Neural crest cell (in vitro differentiated cells): ENCODE measurements around the gene PVALEF. TPM values are rescaled to one million over a fixed set of nuclear protein-coding genes. Genes with fewer than 3 reads are reported as not detected.
"Not testable (repeated sequence)": the region's sequence is repeated elsewhere in the genome, so short reads cannot be mapped to it uniquely, and the experiment has no call there.

Source experiments
- DNase-seq: peaks from one replicate; pipeline ENCODE4 v3.0.0; 2021; ENCODE audit warnings: low read depth, mixed read lengths, low spot score
- H3K27ac Mint-ChIP-seq: one replicate; pipeline ENCODE4 v1.8.0; 2021; ENCODE audit warnings: mild to moderate bottlenecking, mixed read lengths; ENCODE audit not compliant: unreplicated experiment
- H3K27me3 Mint-ChIP-seq: 2 replicates; pipeline ENCODE4 v1.8.0; 2021; ENCODE audit warnings: low read depth, mild to moderate bottlenecking, mixed read lengths
- H3K36me3 Mint-ChIP-seq: 2 replicates; pipeline ENCODE4 v1.8.0; 2021; ENCODE audit warnings: low read depth, mild to moderate bottlenecking, mixed read lengths
- H3K4me1 Mint-ChIP-seq: 2 replicates; pipeline ENCODE4 v1.8.0; 2021; ENCODE audit warnings: mixed read lengths
- H3K4me3 Mint-ChIP-seq: one replicate; pipeline ENCODE4 v1.8.0; 2021; ENCODE audit warnings: mild to moderate bottlenecking, mixed read lengths
- H3K9me3 Mint-ChIP-seq: 2 replicates; pipeline ENCODE4 v1.8.0; 2021; ENCODE audit warnings: mixed read lengths
- total RNA-seq: library from RNA; stranded (reverse); gene quantifications from 2 replicates; pipeline ENCODE4 v1.2.1, GENCODE V29; 2021
- TF ChIP-seq, protein P1 (sequence below): fragments of 200-600 bp; sonication (generic); conservative IDR thresholded peaks from 2 replicates; pipeline ENCODE4 v1.5.0; 2021; ENCODE audit warnings: antibody characterized with exemption, mild to moderate bottlenecking

PVALEF gene
- total RNA-seq, 1 donor from 2014 or later, result not detected

GRCh38 chr17:81148986-81149533, 16.2 kb upstream of the PVALEF start:
- Mint-ChIP-seq H3K9me3 (no peaks in the 10 kb centered on the region), H3K27me3 (no peaks in the 10 kb centered on the region), H3K4me3 (no peak overlapping the region), H3K27ac (no peak overlapping the region), H3K36me3 (no peaks in the 10 kb centered on the region), H3K4me1 (peaks cover 3% of the 10 kb centered on the region)
- TF ChIP-seq, protein P1, sequence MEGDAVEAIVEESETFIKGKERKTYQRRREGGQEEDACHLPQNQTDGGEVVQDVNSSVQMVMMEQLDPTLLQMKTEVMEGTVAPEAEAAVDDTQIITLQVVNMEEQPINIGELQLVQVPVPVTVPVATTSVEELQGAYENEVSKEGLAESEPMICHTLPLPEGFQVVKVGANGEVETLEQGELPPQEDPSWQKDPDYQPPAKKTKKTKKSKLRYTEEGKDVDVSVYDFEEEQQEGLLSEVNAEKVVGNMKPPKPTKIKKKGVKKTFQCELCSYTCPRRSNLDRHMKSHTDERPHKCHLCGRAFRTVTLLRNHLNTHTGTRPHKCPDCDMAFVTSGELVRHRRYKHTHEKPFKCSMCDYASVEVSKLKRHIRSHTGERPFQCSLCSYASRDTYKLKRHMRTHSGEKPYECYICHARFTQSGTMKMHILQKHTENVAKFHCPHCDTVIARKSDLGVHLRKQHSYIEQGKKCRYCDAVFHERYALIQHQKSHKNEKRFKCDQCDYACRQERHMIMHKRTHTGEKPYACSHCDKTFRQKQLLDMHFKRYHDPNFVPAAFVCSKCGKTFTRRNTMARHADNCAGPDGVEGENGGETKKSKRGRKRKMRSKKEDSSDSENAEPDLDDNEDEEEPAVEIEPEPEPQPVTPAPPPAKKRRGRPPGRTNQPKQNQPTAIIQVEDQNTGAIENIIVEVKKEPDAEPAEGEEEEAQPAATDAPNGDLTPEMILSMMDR, result no peak
- DNase-seq, result no peak

- no peak for DNase-seq
- TF ChIP-seq, protein P1, result no peak
- Mint-ChIP-seq H3K27me3 (no peaks in the 10 kb centered on the region), H3K36me3 (no peaks in the 10 kb centered on the region), H3K27ac (no peak overlapping the region), H3K4me3 (no peak overlapping the region), H3K9me3 (no peaks in the 10 kb centered on the region), H3K4me1 (peaks cover 3% of the 10 kb centered on the region)
These were observed 14.8 kb upstream of the PVALEF start for GRCh38 chr17:81150377-81151077.

GRCh38 chr17:81151278-81151677, 14.0 kb upstream of the PVALEF start:
- Mint-ChIP-seq H3K27ac (no peak overlapping the region), H3K27me3 (no peaks in the 10 kb centered on the region), H3K9me3 (no peaks in the 10 kb centered on the region), H3K36me3 (no peaks in the 10 kb centered on the region), H3K4me3 (no peak overlapping the region), H3K4me1 (peaks cover 3% of the 10 kb centered on the region)
- DNase-seq, result no peak
- TF ChIP-seq, protein P1, result no peak

- TF ChIP-seq, protein P1, result no peak
- H3K4me1 Mint-ChIP-seq, result peaks cover 3% of the 10 kb centered on the region
- no peak overlapping the region for H3K27ac Mint-ChIP-seq
- H3K4me3 Mint-ChIP-seq, result no peak overlapping the region
- DNase-seq, result no peak
- no peaks in the 10 kb centered on the region for H3K36me3 Mint-ChIP-seq
- no peaks in the 10 kb centered on the region for H3K9me3 Mint-ChIP-seq
- no peaks in the 10 kb centered on the region for H3K27me3 Mint-ChIP-seq
These were observed 12.9 kb upstream of the PVALEF start for GRCh38 chr17:81152288-81152828.

DNA sequence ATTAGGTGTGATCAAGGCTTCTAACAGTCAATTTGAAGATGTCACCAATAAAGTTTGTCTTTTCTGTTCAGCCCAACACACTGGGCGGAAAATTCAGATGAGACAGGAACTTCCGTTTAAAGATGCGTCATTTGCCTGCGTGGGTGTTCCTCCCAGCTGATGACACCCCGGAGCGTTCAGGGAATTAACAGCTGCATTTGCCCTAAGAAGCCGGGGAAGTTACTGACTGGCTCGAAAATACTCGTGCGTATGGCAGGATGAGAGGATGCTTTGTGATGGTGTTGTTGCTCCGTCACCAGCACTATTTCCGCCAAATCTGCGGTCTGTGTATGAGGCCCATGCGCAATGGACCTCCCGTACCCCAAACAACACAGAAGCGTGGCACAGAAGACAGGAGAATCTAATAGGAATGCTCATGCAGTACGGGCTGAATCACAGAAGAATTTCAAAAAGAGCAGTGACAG, 11.9 kb upstream of the PVALEF start:
- peaks cover 3% of the 10 kb centered on the region for H3K4me1 Mint-ChIP-seq
- H3K4me3 Mint-ChIP-seq, result no peak overlapping the region
- no peaks in the 10 kb centered on the region for H3K27me3 Mint-ChIP-seq
- H3K36me3 Mint-ChIP-seq, result no peaks in the 10 kb centered on the region
- TF ChIP-seq, protein P1, result no peak
- no peak for DNase-seq
- no peaks in the 10 kb centered on the region for H3K9me3 Mint-ChIP-seq
- H3K27ac Mint-ChIP-seq, result no peak overlapping the region

DNA sequence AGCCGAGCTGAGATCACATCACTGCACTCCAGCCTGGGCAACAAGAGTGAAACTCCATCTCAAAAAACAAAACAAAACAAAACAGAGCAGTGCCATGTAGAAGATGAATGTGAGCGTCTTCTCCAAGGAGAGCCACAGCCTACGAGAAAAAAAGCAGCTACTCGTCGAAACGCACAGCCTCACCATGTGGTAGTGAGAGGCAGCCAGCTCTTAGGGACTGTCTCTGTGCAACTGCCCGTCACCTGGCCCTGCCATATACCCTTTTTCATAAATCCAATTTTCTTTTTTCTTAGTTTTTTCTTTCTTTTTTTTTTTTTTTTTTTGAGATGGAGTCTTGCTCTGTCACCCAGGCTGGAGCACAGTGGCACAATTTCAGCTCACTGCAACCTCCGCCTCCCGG, 11.3 kb upstream of the PVALEF start:
- DNase-seq, H3K9me3 Mint-ChIP-seq, H3K27ac Mint-ChIP-seq, H3K27me3 Mint-ChIP-seq, H3K4me1 Mint-ChIP-seq, H3K36me3 Mint-ChIP-seq, H3K4me3 Mint-ChIP-seq: not testable (repeated sequence)
